ENCODE measurements around the gene AEBP2. TPM values are rescaled to one million over a fixed set of nuclear protein-coding genes. Genes with fewer than 3 reads are reported as not detected.
"Not testable (repeated sequence)": the region's sequence is repeated elsewhere in the genome, so short reads cannot be mapped to it uniquely, and the experiment has no call there.

The AEBP2 gene
- total RNA-seq, 3 donors from 2014 or later, result 42.4 to 50.9 (median 45.8) TPM

GRCh38 chr12:19454837-19455236 lies 15.5 kb downstream of the AEBP2 start:
- no peaks in the 10 kb centered on the region for H3K9me3 Mint-ChIP-seq
- H3K36me3 Mint-ChIP-seq (ENCODE audit: insufficient read depth), result peaks cover 18% of the 10 kb centered on the region
- H3K27me3 Mint-ChIP-seq (ENCODE audit: low read depth), result no peaks in the 10 kb centered on the region
- DNase-seq (no peak), ATAC-seq (no peak)
- H3K4me1 Mint-ChIP-seq (ENCODE audit: low read depth), result peaks cover 69% of the 10 kb centered on the region
- no peak overlapping the region for H3K4me3 Mint-ChIP-seq

- Mint-ChIP-seq H3K27me3 (ENCODE audit: low read depth) (no peaks in the 10 kb centered on the region), H3K36me3 (ENCODE audit: insufficient read depth) (peaks cover 18% of the 10 kb centered on the region), H3K4me1 (ENCODE audit: low read depth) (peaks cover 66% of the 10 kb centered on the region), H3K9me3 (no peaks in the 10 kb centered on the region), H3K4me3 (no peak overlapping the region)
- DNase-seq, result no peak
- ATAC-seq, result no peak
Observed at GRCh38 chr12:19456176-19456575, 16.9 kb downstream of the AEBP2 start.

GRCh38 chr12:19457561-19457960 lies 18.3 kb downstream of the AEBP2 start:
- H3K9me3 Mint-ChIP-seq, result no peaks in the 10 kb centered on the region
- peaks cover 20% of the 10 kb centered on the region for H3K36me3 Mint-ChIP-seq (ENCODE audit: insufficient read depth)
- DNase-seq (no peak), ATAC-seq (no peak)
- peaks cover 70% of the 10 kb centered on the region for H3K4me1 Mint-ChIP-seq (ENCODE audit: low read depth)
- H3K4me3 Mint-ChIP-seq, result no peak overlapping the region
- H3K27me3 Mint-ChIP-seq (ENCODE audit: low read depth), result no peaks in the 10 kb centered on the region

- H3K9me3 Mint-ChIP-seq, result no peaks in the 10 kb centered on the region
- no peak for DNase-seq
- H3K4me3 Mint-ChIP-seq, result no peak overlapping the region
- H3K27me3 Mint-ChIP-seq (ENCODE audit: low read depth), result no peaks in the 10 kb centered on the region
- no peak for ATAC-seq
- peaks cover 25% of the 10 kb centered on the region for H3K36me3 Mint-ChIP-seq (ENCODE audit: insufficient read depth)
- H3K4me1 Mint-ChIP-seq (ENCODE audit: low read depth), result peaks cover 69% of the 10 kb centered on the region
Observed at GRCh38 chr12:19458733-19459132, 19.4 kb downstream of the AEBP2 start.

GRCh38 chr12:19461999-19462398 lies 22.7 kb downstream of the AEBP2 start:
- Mint-ChIP-seq H3K4me3 (no peak overlapping the region), H3K27me3 (ENCODE audit: low read depth) (no peaks in the 10 kb centered on the region), H3K36me3 (ENCODE audit: insufficient read depth) (peaks cover 31% of the 10 kb centered on the region), H3K4me1 (ENCODE audit: low read depth) (peaks cover 52% of the 10 kb centered on the region), H3K9me3 (no peaks in the 10 kb centered on the region)
- ATAC-seq (peak; percentile 28 to 48), DNase-seq (peak; percentile 27)

- no peak overlapping the region for H3K4me3 Mint-ChIP-seq
- peaks cover 32% of the 10 kb centered on the region for H3K36me3 Mint-ChIP-seq (ENCODE audit: insufficient read depth)
- no peaks in the 10 kb centered on the region for H3K27me3 Mint-ChIP-seq (ENCODE audit: low read depth)
- DNase-seq (no peak), ATAC-seq (no peak)
- H3K4me1 Mint-ChIP-seq (ENCODE audit: low read depth), result peaks cover 48% of the 10 kb centered on the region
- H3K9me3 Mint-ChIP-seq, result no peaks in the 10 kb centered on the region
Observed at GRCh38 chr12:19462406-19462805, 23.1 kb downstream of the AEBP2 start.

GRCh38 chr12:19464192-19464580 lies 24.9 kb downstream of the AEBP2 start:
- ATAC-seq, result no peak

GRCh38 chr12:19465711-19466110 lies 26.4 kb downstream of the AEBP2 start:
- Mint-ChIP-seq H3K4me3 (no peak overlapping the region), H3K27me3 (ENCODE audit: low read depth) (no peaks in the 10 kb centered on the region), H3K36me3 (ENCODE audit: insufficient read depth) (peaks cover 42% of the 10 kb centered on the region), H3K9me3 (no peaks in the 10 kb centered on the region), H3K4me1 (ENCODE audit: low read depth) (peaks cover 31% of the 10 kb centered on the region)
- no peak for DNase-seq
- no peak for ATAC-seq

More at GRCh38 chr12:19464192-19464580, 24.9 kb downstream of the AEBP2 start:
- H3K4me3 Mint-ChIP-seq, result no peak overlapping the region
- no peak for DNase-seq
- no peaks in the 10 kb centered on the region for H3K9me3 Mint-ChIP-seq
- H3K36me3 Mint-ChIP-seq (ENCODE audit: insufficient read depth), result peaks cover 36% of the 10 kb centered on the region
- no peaks in the 10 kb centered on the region for H3K27me3 Mint-ChIP-seq (ENCODE audit: low read depth)
- H3K4me1 Mint-ChIP-seq (ENCODE audit: low read depth), result peaks cover 36% of the 10 kb centered on the region

GRCh38 chr12:19474147-19474546 lies 34.9 kb downstream of the AEBP2 start:
- H3K4me1 Mint-ChIP-seq (ENCODE audit: low read depth), result peaks cover 34% of the 10 kb centered on the region

GRCh38 chr12:19475884-19476505 lies 36.7 kb downstream of the AEBP2 start:
- Mint-ChIP-seq H3K4me1 (ENCODE audit: low read depth) (peaks cover 34% of the 10 kb centered on the region), H3K9me3 (peaks cover 21% of the 10 kb centered on the region), H3K36me3 (ENCODE audit: insufficient read depth) (peaks cover 66% of the 10 kb centered on the region)
- DNase-seq; ATAC-seq; H3K4me3 Mint-ChIP-seq; H3K27me3 Mint-ChIP-seq (ENCODE audit: low read depth): not testable (repeated sequence)

More at GRCh38 chr12:19474147-19474546, 34.9 kb downstream of the AEBP2 start:
- H3K27me3 Mint-ChIP-seq (ENCODE audit: low read depth), result no peaks in the 10 kb centered on the region
- no peak for DNase-seq
- H3K4me3 Mint-ChIP-seq, result no peak overlapping the region
- peaks cover 58% of the 10 kb centered on the region for H3K36me3 Mint-ChIP-seq (ENCODE audit: insufficient read depth)
- peaks cover 10% of the 10 kb centered on the region for H3K9me3 Mint-ChIP-seq
- no peak for ATAC-seq

- no peak for DNase-seq
- Mint-ChIP-seq H3K4me1 (ENCODE audit: low read depth) (peaks cover 37% of the 10 kb centered on the region), H3K4me3 (no peak overlapping the region), H3K36me3 (ENCODE audit: insufficient read depth) (peaks cover 75% of the 10 kb centered on the region), H3K27me3 (ENCODE audit: low read depth) (no peaks in the 10 kb centered on the region), H3K9me3 (peaks cover 21% of the 10 kb centered on the region)
- ATAC-seq, result no peak
Observed at GRCh38 chr12:19477071-19477470, 37.8 kb downstream of the AEBP2 start.

GRCh38 chr12:19480459-19480858 lies 41.2 kb downstream of the AEBP2 start:
- ATAC-seq (no peak), DNase-seq (no peak)
- H3K36me3 Mint-ChIP-seq (ENCODE audit: insufficient read depth), result peaks cover 74% of the 10 kb centered on the region
- no peaks in the 10 kb centered on the region for H3K27me3 Mint-ChIP-seq (ENCODE audit: low read depth)
- H3K4me3 Mint-ChIP-seq, result no peak overlapping the region
- H3K9me3 Mint-ChIP-seq, result peaks cover 21% of the 10 kb centered on the region
- H3K4me1 Mint-ChIP-seq (ENCODE audit: low read depth), result peaks cover 60% of the 10 kb centered on the region

GRCh38 chr12:19482036-19482435 lies 42.7 kb downstream of the AEBP2 start:
- peaks cover 18% of the 10 kb centered on the region for H3K9me3 Mint-ChIP-seq
- H3K27me3 Mint-ChIP-seq (ENCODE audit: low read depth), result no peaks in the 10 kb centered on the region
- peaks cover 62% of the 10 kb centered on the region for H3K4me1 Mint-ChIP-seq (ENCODE audit: low read depth)
- H3K36me3 Mint-ChIP-seq (ENCODE audit: insufficient read depth), result peaks cover 72% of the 10 kb centered on the region
- ATAC-seq (no peak), DNase-seq (no peak)
- H3K4me3 Mint-ChIP-seq, result no peak overlapping the region

GRCh38 chr12:19482551-19483109 lies 43.3 kb downstream of the AEBP2 start:
- DNase-seq (peak; percentile 18), ATAC-seq (peak; percentile 92 to 93)
- peaks cover 57% of the 10 kb centered on the region for H3K4me1 Mint-ChIP-seq (ENCODE audit: low read depth)

GRCh38 chr12:19483727-19484126 lies 44.4 kb downstream of the AEBP2 start:
- ATAC-seq (no peak), DNase-seq (no peak)
- Mint-ChIP-seq H3K4me3 (peak overlapping the region; percentile 46), H3K36me3 (ENCODE audit: insufficient read depth) (peaks cover 59% of the 10 kb centered on the region), H3K27me3 (ENCODE audit: low read depth) (no peaks in the 10 kb centered on the region), H3K9me3 (peaks cover 12% of the 10 kb centered on the region), H3K4me1 (ENCODE audit: low read depth) (peaks cover 52% of the 10 kb centered on the region)

More at GRCh38 chr12:19482551-19483109, 43.3 kb downstream of the AEBP2 start:
- Mint-ChIP-seq H3K27me3 (ENCODE audit: low read depth) (no peaks in the 10 kb centered on the region), H3K36me3 (ENCODE audit: insufficient read depth) (peaks cover 66% of the 10 kb centered on the region), H3K9me3 (peaks cover 16% of the 10 kb centered on the region), H3K4me3 (peak overlapping the region; percentile 25)

All from activated T-cell treated with anti-CD3 and anti-CD28 coated beads, Interleukin-2, amount 50 U/mL, for 4 hours (primary cell).